BLaER1 treated with 17β-estradiol and CSF1 and Interleukin-3, amounts not matched to agents 10 nM and 100 nM (cell line): Measurements from ENCODE around the gene CGREF1.

Source experiments
- H3K27ac ChIP-seq, 11 experiments: shearing (Covaris generic); formaldehyde crosslinking; 2 replicates each; pipeline ENCODE4 v1.8.1; 2022
- H3K27me3 ChIP-seq, 11 experiments: shearing (Covaris generic); formaldehyde crosslinking; 2 replicates each; pipeline ENCODE4 v1.8.1; 2022
- H3K36me3 ChIP-seq, 11 experiments: shearing (Covaris generic); formaldehyde crosslinking; 2 replicates each; pipeline ENCODE4 v1.8.1; 2022
- H3K4me1 ChIP-seq, 10 experiments: shearing (Covaris generic); formaldehyde crosslinking; 2 replicates each; pipeline ENCODE4 v1.8.1; 2022
- H3K4me2 ChIP-seq, 11 experiments: shearing (Covaris generic); formaldehyde crosslinking; 2 replicates each; pipeline ENCODE4 v1.8.1; 2022
- H3K4me3 ChIP-seq, 10 experiments: shearing (Covaris generic); formaldehyde crosslinking; 2 replicates each; pipeline ENCODE4 v1.8.1; 2022
- H3K9ac ChIP-seq, 11 experiments: shearing (Covaris generic); formaldehyde crosslinking; 2 replicates each; pipeline ENCODE4 v1.8.1; 2022
- H3K9me3 ChIP-seq, 11 experiments: shearing (Covaris generic); formaldehyde crosslinking; replicated peaks in 1 of 11; 2 replicates each; pipeline ENCODE4 v1.8.1; 2022
- H4K20me1 ChIP-seq, 11 experiments: shearing (Covaris generic); formaldehyde crosslinking; 2 replicates each; pipeline ENCODE4 v1.8.1; 2022
- Cebpa-rat ChIP-seq, 11 experiments: shearing (Covaris generic); IDR thresholded peaks; 2 replicates each; pipeline ENCODE4 v1.8.1; 2022

CGREF1 gene

DNA sequence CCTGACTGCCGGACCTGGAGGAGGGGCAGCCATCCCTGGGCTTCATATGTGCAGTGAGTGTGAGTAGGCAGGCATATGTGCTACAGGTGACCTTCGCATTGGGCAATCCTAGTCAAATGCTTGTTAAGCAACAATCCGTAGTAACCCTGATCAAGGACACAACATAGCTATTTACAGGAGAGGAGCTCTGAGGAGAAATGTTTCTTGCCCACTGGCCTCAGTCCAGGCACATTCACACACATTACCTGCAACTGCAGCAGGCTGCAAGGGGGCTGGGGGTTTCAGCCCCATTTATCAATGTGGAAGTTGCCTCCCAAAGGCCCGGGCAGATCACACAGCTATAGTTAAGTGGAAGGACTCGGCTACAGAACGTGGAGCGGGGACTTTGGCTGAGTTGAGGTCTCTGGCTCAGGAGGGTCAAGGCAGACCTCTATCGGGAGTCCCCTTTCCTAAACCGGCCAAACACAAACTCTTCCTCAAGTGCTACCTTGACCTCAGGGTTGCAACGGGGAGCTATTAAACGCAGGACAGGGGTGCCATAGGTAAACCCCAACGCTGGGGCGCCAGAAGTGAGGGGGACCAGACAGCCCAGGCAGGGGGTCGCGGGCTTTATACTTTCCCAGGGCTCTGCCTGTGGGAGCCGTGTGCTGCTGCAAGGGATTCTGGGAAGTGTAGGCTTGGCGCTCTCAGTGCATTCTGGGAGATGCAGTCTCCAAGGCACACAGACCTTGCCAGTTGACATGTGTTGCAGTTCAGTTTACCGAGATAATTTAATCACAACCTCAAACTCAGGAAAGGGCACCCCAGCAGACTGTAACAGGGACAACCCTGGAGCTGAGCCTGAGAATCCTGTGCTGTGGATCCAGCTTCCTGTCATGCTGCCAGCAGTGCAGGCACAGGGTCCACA is 22.9 kb downstream of the CGREF1 start:
- Histone ChIP-seq H4K20me1 (no peaks in the 10 kb centered on the region), H3K27ac (peak overlapping the region in 2 of 11 experiments; percentile 1 to 3; a peak in 1 of 22 replicates), H3K9me3 (no peaks in the 10 kb centered on the region), H3K4me1 (peaks cover 16 to 29% (median 19%) of the 10 kb centered on the region in 10 experiments; a peak in 19 of 20 replicates), H3K36me3 (no peaks in the 10 kb centered on the region), H3K4me3 (0 out of 20 replicates have a peak overlapping the region, but pooled peaks of 1 of the 10 experiments have one; percentile 16), H3K27me3 (no peaks in the 10 kb centered on the region), H3K9ac (peak overlapping the region in 3 of 11 experiments; percentile 3 to 19 (median 13); a peak in 3 of 22 replicates), H3K4me2 (peak overlapping the region; percentile 19 to 74 (median 65))
- TF ChIP-seq Cebpa-rat (IDR thresholded peaks at IDR 0.05): no peak

DNA sequence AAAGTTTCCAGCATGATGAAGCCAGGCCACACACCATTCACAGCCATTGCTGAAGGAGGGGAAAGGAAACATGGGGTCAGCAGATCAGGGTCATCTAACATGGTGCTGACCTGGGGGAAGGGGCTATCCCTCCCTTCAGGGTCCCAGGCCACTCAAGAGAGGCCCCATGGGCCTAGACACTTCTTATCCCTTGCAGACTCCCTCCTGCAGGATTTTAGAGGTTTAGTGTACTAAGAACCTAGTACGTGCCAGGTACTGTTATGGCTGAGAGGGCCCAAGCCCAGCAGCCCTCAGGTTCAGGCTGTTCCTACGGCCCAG is 23.5 kb downstream of the CGREF1 start:
- peaks cover 18 to 34% (median 21%) of the 10 kb centered on the region in 10 experiments for H3K4me1 ChIP-seq
- H3K9me3 ChIP-seq: no peaks in the 10 kb centered on the region
- peak overlapping the region in 4 of 11 experiments; percentile 44 to 72 (median 66); a peak in 1 of 22 replicates for H3K4me2 ChIP-seq

DNA sequence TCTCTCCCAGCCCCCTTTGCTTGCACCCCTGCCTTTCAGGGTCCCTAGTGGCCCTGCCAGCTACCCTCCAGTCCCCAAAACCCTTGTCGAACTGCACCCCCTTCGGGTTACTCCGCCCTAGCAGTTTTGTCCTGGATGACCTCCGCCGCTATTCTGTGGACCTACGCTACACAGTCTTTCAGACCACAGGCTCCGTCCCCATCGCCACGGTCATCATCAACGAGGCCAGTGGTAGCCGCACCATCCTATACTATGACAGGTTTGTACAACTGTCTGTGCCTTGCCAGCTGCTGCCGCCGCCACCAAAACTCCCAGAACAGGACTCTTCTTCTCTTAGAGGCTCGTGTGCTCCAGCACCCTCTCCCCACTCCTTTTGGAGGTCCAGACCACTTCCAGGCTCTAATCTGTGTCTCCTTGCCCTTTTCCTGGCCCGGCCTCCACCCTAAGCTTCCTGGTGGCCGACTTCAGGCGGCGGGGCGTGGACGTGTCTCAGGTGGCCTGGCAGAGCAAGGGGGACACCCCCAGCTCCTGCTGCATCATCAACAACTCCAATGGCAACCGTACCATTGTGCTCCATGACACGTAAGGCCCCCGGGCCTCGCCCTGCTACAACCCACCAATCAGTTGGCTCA is 24.5 kb downstream of the CGREF1 start:
- H3K4me1 ChIP-seq: peaks cover 18 to 43% (median 30%) of the 10 kb centered on the region in 10 experiments
- H3K9ac ChIP-seq: no peak overlapping the region
- no peaks in the 10 kb centered on the region for H3K36me3 ChIP-seq
- H3K4me2 ChIP-seq: no peak overlapping the region
- H3K9me3 ChIP-seq: no peaks in the 10 kb centered on the region
- H4K20me1 ChIP-seq: no peaks in the 10 kb centered on the region
- no peak for TF ChIP-seq Cebpa-rat (IDR thresholded peaks at IDR 0.05)
- H3K27ac ChIP-seq: no peak overlapping the region
- H3K27me3 ChIP-seq: no peaks in the 10 kb centered on the region
- H3K4me3 ChIP-seq: no peak overlapping the region

More for the DNA sequence above, 23.5 kb downstream of the CGREF1 start:
- Histone ChIP-seq H3K27ac (no peak overlapping the region), H3K27me3 (no peaks in the 10 kb centered on the region), H3K4me3 (no peak overlapping the region), H3K9ac (no peak overlapping the region), H3K36me3 (no peaks in the 10 kb centered on the region), H4K20me1 (no peaks in the 10 kb centered on the region)
- no peak for TF ChIP-seq Cebpa-rat (IDR thresholded peaks at IDR 0.05)

DNA sequence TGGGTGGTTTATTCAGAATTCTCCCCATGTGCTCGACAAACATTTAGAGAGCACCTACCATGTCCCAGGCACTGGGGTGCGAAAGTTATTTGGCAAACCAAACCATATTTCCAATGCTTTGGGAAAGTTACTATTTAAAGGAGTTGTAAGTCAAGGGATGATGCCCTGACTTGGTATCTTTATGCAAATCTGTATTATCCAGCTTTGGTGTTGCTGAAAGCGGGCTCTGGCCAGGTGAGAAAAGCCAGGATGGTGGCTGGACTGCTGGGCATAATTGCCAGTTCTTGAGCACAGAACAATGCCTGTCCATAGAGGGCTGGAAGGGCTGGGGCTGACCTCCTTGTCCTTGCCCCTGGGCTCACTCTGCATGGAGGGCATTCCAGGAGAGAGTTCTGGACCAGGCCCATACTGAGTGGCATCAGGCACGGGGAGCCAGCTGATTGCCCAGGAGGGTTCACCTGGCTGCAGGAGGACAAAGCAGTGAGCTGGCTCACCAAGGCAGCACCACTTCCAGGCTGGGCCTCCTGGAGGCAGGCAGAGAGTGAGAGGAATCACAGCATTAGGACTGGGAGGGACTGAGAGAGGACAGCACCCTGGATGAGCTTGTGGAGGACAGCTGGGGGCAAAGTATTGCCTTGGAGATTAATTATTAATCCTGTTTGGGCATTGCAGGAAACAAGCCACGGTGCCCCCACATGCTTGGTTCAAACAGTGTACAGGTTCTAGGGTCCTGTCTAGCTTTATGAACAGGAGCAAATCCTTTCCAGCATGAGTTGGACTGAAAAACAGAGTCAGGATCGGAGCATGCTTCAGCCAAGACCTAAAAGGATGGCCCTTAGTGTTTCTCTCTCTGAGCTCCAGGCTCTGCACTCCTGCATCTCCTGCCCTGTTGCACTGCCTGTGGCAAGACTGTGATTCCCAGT is 25.2 kb downstream of the CGREF1 start:
- H3K4me3 ChIP-seq: no peak overlapping the region
- H4K20me1 ChIP-seq: no peaks in the 10 kb centered on the region
- H3K4me1 ChIP-seq: peaks cover 18 to 43% (median 31%) of the 10 kb centered on the region in 10 experiments
- no peak overlapping the region for H3K27ac ChIP-seq
- H3K9me3 ChIP-seq: no peaks in the 10 kb centered on the region
- H3K36me3 ChIP-seq: no peaks in the 10 kb centered on the region
- H3K27me3 ChIP-seq: no peaks in the 10 kb centered on the region
- H3K4me2 ChIP-seq: no peak overlapping the region
- TF ChIP-seq Cebpa-rat (IDR thresholded peaks at IDR 0.05): no peak
- no peak overlapping the region for H3K9ac ChIP-seq

DNA sequence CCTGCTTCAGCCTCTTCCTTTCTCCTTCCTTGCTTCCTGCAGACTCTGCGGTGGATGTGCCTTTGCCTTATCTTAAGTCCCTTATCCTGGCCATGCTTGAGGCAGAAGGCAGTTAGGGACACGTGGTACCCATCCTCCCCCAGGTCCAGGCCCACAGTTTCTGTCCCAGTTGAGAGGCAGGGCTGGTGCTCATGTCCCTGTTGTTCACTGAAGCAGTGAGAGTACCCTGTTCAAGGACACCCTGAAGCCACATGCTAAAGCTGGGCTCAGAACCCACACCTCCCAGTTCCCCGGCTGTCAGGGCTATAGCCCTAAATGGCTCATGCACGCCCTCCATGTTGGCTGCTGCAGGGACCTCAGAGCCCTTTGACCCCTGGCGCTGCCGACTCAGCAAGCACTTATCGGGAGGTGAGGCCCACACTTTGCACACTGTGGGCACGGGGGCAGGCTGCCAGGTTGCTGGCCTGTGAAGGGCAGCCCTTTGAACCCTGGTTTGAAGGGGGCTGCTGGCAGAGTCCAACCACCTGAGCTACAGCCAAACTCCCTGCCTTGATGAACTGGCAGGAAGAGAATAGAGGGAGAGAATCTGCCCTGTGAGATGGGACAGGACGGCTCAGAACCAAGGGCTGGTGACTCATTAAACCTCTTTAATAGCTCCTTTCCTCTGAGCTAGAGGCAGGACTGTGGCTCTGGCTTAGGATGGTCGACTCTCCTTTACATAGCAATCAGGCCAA is 26.1 kb downstream of the CGREF1 start:
- H3K4me3 ChIP-seq: no peak overlapping the region
- H3K4me1 ChIP-seq: peaks cover 18 to 49% (median 35%) of the 10 kb centered on the region in 10 experiments
- no peaks in the 10 kb centered on the region for H3K9me3 ChIP-seq
- no peaks in the 10 kb centered on the region for H4K20me1 ChIP-seq
- no peak for TF ChIP-seq Cebpa-rat (IDR thresholded peaks at IDR 0.05)
- no peaks in the 10 kb centered on the region for H3K36me3 ChIP-seq
- no peaks in the 10 kb centered on the region for H3K27me3 ChIP-seq
- H3K27ac ChIP-seq: no peak overlapping the region
- no peak overlapping the region for H3K9ac ChIP-seq
- H3K4me2 ChIP-seq: no peak overlapping the region

DNA sequence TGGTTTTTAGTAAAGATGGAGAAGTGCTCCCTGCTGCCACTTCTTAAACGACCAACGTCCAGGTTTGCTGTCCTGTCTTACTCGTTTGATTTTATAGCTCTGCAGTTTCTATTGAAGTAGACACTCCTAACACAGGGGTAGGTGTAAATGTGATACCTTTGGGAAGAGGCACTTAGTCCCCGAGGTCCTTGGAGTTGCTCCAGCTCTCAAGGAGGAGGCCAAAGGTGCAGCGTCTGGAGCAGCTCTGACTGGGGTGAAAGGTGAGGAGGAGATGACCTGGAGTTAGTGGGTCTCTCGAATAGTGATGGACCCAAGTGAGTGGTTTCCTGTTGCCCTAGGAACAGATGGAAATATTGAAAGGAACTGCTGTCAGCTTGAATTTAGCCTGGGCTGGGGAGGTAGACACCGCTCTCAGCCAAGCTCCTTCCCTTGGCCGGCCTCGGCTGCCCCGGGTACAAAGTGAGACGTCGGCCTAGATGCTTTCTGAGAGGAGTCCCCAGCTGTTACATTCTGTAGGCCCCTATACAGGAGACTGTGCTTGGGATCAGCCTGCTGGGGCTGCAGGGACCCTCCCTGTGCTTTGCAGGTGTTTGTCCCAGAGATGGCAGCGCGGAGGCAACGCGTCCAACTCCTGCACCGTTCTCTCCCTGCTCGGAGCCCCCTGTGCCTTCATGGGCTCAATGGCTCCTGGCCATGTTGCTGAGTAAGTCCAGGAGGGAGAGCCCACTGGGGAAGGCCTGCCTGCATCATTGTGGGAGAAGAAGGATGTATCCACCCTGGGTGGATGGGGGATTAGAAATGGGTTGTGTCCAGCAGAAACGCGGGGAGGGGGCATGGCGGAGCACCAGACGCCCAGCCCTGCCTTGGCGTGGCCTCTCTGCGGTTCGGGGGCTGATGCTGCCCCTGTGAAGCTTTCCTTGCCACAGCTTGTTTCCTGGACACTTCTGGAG is 26.9 kb downstream of the CGREF1 start:
- H3K27ac ChIP-seq: no peak overlapping the region
- H3K9me3 ChIP-seq: no peaks in the 10 kb centered on the region
- H3K4me2 ChIP-seq: no peak overlapping the region
- H3K36me3 ChIP-seq: no peaks in the 10 kb centered on the region
- H3K4me3 ChIP-seq: no peak overlapping the region
- H3K27me3 ChIP-seq: no peaks in the 10 kb centered on the region
- H3K4me1 ChIP-seq: peaks cover 16 to 57% (median 42%) of the 10 kb centered on the region in 10 experiments
- H3K9ac ChIP-seq: no peak overlapping the region
- peaks cover 0 to 5% (median 0%) of the 10 kb centered on the region in 11 experiments; a peak in 3 of 22 replicates for H4K20me1 ChIP-seq
- TF ChIP-seq Cebpa-rat (IDR thresholded peaks at IDR 0.05): no peak

DNA sequence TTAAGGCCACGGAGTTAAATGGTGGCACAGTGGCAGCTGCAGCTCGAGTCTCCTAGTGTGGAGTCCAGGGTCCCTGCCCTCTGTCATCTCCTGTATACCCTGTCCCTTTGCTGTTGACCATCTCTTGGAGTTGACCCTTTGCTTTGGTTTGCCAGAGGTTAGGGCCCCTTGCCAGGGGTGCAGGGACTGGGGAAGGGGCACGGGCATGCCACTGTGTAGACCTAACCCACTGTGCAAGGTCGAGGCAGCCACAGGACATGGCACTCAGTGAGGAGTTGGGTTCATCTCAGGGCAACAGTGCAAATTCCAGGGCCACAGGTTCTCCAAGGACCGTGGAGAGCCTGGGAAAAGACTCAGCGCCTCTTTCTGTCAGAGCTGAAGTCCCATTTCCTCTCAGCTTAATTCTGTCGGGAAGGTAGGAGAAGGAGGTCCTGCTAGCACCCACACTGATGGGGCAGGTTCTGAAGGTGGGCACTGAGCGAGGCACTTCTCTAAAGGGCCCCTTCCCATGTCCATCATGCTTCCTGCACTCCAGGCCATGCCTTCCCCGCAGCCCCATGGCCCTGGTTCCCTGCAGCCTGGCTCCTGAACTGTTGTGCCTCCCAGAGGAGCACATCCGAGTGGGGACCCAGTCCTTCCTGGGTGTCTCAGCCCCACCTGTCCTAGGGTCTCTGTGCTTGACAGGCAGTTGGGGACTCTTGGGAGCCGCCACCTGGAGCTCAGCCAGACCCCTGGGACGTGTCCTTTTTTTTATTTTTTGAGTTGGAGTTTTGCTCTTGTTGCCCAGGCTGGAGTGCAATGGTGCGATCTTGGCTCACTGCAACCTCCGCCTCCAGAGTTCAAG is 29.6 kb downstream of the CGREF1 start:
- H3K4me2 ChIP-seq: peak overlapping the region in 8 of 11 experiments; percentile 34 to 99 (median 40); a peak in 13 of 22 replicates
- no peaks in the 10 kb centered on the region for H3K9me3 ChIP-seq
- peaks cover 23 to 69% (median 53%) of the 10 kb centered on the region in 10 experiments for H3K4me1 ChIP-seq
- no peak overlapping the region for H3K9ac ChIP-seq
- no peak for TF ChIP-seq Cebpa-rat (IDR thresholded peaks at IDR 0.05)
- H3K36me3 ChIP-seq: peaks cover 0 to 12% (median 6%) of the 10 kb centered on the region in 11 experiments; a peak in 13 of 22 replicates
- no peaks in the 10 kb centered on the region for H3K27me3 ChIP-seq
- peaks cover 0 to 27% (median 9%) of the 10 kb centered on the region in 11 experiments; a peak in 11 of 22 replicates for H4K20me1 ChIP-seq
- no peak overlapping the region for H3K27ac ChIP-seq
- no peak overlapping the region for H3K4me3 ChIP-seq
